HG02840 (cell line): ENCODE results near the gene CGNL1.

Experiments used
- ATAC-seq: cut with Tn5 transposase; IDR thresholded peaks from one replicate; pipeline ENCODE4 v1.9.1; 2021; ENCODE audit warnings: mild to moderate bottlenecking, moderate library complexity, moderate number of reproducible peaks; ENCODE audit not compliant: unreplicated experiment, low FRiP score

The CGNL1 gene, protein sequence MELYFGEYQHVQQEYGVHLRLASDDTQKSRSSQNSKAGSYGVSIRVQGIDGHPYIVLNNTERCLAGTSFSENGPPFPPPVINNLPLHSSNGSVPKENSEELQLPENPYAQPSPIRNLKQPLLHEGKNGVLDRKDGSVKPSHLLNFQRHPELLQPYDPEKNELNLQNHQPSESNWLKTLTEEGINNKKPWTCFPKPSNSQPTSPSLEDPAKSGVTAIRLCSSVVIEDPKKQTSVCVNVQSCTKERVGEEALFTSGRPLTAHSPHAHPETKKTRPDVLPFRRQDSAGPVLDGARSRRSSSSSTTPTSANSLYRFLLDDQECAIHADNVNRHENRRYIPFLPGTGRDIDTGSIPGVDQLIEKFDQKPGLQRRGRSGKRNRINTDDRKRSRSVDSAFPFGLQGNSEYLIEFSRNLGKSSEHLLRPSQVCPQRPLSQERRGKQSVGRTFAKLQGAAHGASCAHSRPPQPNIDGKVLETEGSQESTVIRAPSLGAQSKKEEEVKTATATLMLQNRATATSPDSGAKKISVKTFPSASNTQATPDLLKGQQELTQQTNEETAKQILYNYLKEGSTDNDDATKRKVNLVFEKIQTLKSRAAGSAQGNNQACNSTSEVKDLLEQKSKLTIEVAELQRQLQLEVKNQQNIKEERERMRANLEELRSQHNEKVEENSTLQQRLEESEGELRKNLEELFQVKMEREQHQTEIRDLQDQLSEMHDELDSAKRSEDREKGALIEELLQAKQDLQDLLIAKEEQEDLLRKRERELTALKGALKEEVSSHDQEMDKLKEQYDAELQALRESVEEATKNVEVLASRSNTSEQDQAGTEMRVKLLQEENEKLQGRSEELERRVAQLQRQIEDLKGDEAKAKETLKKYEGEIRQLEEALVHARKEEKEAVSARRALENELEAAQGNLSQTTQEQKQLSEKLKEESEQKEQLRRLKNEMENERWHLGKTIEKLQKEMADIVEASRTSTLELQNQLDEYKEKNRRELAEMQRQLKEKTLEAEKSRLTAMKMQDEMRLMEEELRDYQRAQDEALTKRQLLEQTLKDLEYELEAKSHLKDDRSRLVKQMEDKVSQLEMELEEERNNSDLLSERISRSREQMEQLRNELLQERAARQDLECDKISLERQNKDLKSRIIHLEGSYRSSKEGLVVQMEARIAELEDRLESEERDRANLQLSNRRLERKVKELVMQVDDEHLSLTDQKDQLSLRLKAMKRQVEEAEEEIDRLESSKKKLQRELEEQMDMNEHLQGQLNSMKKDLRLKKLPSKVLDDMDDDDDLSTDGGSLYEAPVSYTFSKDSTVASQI

DNA sequence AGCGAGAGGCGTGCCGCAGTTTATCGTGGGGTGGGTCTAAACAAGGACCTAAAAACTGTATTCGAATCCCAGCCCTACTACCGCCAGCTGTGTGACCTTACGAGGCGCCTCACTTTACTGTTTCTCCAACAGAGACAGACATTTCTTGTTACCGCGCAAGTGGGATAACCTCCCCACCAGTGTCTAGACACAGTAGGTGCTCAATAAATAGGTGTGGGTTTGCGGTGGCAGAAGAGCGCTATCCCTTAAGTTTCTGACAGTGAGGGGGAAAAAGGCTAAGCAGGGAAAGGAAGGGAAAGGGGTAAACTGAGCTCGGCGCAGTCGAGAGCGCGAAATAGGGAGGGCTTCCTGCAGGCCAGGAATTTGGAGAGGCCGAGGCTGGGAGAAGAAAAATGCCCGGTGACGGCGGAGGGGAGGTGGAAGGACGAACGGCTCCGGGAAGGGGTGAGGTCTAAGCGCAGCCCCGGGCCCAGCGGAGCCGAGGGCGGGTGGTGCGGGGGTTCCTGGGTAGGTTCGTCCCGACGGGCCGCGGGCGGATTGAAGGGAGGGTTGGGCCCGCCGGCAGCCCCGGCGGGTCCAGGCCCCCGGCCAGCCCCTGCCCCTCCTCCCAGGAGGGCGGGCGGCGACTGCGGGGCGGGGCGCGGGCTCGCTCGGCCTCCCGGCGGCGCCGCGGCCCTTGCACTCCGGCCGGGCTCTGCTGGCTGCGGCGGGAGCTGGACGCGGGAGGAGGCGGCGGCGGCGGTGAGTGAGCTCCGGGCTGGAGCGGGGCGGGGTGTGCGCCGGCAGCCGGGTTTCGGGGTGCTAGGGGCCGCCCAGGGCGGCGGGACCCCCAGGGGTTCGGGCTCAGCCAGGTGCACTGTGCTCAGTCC, at the start of gene CGNL1:
TSS of gene CGNL1 (plus strand) at position 679 of the 869 bp plus-strand sequence. CDS start 61,495 bp downstream, outside the sequence.
- ATAC-seq: no peak

DNA sequence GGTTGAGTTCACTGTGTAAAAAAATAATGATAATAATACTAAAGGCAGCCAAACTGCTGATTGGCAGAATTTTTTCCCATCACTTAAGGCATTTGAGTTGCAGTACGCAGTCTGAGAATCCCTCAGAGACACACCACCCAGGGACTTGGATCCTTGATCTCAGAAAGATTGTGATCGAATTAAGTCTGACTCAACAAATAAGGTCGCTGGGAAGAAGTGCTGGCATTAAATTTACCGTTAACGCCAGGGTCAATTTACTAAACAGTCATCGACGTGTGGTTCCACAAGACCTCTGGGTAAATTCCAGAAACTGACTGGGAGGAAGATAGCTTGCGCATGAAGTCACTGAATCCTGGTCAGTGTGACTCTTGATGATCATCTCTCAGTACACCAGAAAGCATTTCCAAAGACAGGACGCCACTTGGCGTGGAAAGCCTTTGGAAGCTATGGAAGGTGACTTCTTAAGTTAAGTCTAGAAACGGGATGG, 48.3 kb upstream of the CGNL1 start:
- no peak for ATAC-seq

DNA sequence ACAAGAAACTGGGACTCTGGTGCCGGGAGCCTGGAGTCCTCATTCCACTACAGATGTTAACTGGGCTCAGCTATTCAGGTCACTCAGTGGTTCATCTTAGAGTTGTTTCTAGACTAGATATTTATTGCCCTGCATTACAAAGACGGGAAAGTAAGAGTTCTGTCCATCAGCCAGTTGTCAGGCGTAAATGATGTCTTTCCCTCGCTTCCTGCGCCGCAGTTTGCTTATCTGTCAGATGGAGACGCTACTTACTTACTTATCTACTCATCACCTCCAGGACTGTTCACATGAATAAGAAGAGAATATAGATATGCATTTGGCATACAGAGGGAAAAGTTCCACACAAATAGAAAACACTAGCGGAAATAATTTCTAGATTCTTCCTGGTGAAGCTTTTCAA, 47.8 kb upstream of the CGNL1 start:
- ATAC-seq: no peak

DNA sequence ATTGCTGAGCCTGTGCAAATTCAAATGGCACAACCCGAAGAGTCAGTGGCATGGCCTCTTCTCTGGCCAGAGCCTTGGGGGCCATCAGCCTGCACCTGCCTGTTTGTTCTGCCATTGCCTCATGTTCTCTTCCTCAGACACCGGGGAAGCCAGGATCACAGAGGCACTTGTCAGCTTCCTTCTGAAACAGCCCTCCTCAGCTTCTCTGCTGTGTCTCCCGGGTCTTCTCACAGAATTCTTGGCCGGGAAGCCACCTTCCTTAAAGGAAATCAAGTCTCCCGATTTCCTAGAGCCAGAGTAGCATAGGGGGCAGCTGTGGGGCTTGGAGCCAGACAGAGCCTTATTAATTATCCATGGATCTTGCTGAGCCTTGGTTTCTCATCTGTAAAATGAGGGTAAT, 47.4 kb upstream of the CGNL1 start:
- ATAC-seq: no peak

DNA sequence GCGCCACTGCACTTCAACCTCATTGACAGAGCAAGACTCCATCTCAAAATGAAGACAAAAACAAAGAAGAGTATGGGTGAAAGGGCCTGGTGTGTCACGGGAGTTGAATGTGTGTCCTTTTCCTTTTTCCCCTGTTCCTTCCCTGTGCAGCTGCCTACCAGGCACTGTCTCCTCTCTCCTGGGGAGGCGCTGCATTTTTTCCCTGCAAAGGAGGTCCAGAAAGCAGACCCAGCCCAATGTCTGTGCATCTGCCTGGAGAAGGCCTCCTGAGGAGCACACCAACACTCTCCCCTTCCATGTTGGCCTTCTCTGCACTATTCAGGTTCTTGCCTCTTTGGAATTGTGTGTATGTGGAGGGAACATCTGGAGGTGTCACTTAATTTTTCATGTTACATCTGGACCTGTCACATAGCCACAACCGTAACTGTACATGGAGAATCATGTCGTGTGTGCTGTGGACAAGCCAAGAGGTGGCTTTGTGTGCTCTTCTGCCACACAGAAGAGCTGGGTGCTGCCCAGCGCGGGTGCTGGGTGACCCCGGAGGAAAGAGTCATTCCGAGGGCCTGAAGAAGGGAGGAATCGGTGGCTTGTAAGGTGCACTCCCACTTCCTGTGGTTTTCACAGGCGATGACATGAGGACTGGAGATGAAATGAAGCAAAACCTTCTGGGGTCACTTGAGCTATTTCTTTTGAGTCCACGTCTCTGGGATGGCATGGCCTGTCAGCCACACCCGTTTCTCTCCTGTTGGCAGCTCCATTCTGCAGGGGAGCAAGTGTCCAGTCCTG, 46.5 kb upstream of the CGNL1 start:
- ATAC-seq: no peak

DNA sequence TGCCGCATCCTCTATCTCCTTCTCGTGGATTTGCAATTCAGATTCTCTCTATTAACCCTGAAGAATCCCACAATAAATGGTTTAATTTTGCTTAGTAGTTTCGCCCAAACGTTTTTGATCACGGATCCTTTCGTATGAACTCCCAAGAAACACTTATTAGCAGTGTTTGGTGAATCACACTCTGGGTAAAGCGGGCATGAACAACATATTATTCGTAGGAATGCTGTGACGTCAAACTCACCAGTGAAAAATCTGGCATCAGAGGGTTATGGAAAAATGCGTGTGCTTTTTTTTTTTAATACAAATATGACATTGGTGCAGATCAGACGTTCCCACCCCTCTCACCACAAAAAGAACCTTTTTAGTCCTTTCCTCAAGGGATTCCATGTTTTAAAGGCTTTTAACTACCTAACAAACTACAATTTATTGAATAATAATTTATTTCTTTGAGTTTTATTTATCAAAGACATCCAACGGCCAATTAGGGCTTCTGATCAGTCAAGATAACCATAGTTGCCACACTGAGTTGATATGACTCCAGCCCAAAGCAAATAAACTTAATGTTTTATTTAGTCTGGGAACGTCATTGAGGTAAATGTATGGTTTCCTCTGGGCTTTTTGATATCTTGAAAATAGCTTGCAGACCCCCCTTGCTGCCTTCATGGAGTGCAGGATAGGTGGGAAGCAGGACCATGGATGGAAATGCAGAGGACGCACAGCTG, 45.5 kb upstream of the CGNL1 start:
- ATAC-seq: no peak

DNA sequence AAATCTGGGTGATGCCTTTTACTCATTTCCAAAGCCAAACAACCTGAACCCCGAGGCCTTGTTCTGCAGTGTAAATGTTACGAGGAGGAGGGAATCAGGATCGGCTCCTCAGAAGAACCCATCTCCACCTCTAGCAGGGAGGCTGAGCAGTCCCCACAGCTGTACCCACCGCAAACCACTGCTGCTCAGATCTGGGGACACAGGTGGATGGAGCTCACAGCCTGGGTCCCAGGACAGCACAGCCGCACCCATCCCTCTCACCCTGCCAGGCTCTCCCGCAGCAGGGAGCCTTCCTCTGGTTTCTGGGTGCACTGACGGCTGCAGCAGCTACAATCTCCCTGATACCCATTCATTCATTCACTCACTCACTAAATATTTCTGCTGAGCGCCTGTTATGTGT, 44.0 kb upstream of the CGNL1 start:
- ATAC-seq: no peak

DNA sequence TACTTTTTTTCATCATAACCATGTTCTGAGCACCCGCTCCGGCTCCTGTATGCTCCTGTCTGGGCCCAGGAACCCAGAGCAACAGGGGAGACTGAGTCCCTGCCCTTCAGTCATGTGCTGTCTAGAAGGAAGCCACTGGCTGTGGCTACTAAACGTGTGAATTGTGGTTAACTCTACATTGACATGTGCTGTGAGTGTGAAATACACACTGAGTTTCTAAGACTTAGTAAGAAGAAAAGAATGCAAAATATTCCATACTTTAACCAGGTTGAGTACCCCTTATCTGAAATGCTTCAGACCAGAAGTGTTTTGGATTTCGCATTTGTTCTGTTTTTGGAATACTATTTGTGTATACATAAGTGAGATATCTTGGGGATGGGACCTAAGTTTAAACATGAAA, 42.8 kb upstream of the CGNL1 start:
- no peak for ATAC-seq

DNA sequence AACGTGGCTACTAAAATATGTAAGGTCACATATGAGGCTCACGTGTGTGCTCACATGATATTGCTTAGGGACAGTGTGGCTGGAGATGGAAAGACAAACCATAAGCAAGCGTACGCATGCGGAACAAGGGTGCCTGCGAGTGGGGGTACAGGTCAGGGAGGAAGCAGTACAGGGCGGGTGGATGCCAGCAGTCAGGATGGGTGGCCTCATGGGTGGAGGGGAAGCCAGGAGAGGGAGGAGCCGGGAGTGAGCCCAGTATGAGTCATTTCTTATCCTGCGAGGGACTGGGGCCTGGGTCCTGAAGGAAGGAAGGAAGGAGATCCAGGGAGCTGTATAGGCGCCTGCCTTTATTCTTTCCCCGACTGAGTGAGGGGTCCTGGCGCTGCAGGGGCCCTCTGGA, 42.0 kb upstream of the CGNL1 start:
- ATAC-seq: no peak

DNA sequence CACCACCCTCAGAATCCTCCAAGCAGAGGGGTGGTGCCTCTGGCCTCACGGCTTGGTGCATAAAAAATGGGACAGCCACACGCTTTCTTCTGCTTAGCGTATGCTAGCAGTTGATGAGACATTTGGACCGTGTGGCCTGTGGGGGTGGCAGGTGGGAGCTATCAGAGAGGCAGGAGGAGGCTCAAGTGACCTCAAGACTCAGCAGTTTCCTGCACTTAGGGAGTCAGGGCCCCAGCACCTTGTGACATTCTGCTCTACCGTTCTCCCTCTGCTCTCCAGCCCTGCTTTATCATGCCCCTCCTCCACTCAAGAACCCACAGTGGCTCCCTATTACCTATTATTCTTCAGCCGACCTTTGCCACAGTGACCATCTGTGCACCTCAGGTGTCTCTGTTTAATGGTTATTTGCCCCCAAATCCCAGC, 41.0 kb upstream of the CGNL1 start:
- ATAC-seq: no peak

DNA sequence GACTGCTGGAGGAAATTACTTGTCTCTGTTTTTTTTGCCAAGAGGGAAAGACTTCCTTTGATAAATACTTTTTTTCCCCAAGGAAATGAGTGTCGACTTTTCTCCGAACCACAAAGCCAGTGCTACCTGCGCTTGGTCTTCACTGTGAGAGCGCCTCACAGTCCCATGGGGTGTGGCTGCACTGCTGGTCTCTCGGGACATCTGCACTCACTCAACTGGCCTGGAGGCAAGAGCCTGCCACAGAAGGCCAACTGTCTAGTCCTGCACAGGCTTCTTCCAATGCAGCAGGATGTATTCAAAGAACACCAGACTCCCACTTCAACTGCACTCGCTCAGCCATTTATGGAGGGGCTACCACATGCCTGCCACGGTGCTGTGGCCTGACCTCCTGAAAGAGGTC, 40.6 kb upstream of the CGNL1 start:
- no peak for ATAC-seq

DNA sequence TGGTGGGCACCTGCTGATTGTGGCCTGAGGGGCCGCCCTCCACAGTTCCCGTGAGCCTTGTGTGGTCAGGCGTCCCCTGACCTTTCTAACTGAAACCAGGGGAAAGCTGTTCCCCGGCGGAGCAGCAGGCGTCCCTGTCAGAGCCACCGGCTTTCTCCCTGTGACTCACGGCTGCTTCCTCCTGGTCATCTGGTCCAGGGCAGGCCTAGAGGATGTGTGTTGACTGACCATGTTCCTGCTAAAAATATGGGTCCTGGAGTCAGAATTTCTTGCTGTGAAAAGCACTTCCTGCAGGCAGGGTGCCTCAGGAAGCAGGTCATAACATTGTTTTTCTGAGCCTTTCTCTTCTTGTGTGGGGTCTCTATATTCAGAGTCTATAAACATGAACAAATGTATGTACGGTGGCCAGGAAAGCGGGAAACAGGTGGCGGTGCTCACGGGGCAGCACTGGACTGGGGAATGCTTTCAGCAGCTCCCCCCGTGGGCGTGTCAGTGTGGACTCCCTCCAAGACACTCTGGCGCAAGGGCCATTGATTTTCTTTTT, 38.4 kb upstream of the CGNL1 start:
- ATAC-seq: no peak

DNA sequence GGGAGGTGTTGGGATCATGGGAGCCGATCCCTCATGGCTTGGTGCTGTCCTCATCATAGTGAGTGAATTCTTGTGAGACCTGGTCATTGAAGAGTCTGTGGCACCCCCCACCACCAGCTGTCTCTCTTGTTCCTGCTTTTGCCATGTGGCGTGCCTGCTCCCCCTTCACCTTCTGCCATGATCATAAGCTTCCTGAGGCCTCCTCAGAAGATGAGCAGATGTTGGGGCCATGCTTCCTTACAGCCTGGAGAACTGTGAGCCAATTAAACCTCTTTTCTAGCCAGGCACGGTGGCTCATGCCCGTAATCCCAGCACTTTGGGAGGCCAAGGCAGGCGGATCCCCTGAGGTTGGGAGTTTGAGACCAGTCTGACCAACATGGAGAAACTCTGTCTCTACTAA, 37.0 kb upstream of the CGNL1 start:
- ATAC-seq: no peak

DNA sequence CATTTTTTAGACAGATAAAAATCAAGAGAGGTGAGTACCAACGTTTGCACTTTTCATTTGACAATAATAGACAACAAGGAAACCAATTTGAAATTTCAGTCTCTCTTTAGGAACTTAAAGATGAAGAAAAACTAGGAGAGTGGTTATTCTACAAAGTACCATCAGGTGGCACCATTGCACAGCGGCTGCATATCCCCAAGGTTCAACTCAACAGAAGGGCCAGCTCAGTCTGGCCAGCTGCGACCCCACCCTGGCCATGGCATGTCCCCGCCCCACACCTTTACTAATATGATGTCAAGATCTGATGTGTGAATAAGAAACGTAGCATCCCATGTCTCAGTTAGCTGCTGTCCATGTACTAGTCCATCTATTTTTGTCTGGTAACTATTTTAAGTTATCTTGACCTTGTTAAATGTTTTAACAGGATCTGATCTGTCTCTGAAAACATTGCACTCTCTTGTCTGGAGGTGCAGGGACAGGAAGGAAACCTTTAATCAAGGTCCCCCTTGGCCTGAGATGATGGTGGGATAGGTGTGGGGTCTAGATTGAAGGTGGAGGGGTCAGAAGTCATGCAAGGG, 35.5 kb upstream of the CGNL1 start:
- ATAC-seq: no peak

DNA sequence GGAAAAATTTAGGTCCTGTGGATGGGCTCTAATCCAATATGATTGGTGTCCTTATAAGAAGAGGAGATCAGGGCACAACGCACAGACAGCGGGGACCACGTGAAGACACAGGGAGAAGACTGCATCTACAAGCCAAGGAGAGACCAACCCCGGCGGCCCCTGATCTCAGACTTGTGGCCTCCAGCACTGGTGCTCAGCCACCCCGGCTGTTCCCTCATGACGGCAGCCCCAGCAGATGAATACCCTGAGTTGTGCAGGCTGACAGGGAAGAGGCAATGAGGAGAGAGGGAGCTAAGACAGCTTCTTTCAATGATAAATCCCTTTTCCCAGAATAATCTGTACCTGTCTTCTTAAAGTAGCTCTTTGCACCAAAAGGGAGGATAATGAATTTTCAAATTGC, 33.3 kb upstream of the CGNL1 start:
- no peak for ATAC-seq

DNA sequence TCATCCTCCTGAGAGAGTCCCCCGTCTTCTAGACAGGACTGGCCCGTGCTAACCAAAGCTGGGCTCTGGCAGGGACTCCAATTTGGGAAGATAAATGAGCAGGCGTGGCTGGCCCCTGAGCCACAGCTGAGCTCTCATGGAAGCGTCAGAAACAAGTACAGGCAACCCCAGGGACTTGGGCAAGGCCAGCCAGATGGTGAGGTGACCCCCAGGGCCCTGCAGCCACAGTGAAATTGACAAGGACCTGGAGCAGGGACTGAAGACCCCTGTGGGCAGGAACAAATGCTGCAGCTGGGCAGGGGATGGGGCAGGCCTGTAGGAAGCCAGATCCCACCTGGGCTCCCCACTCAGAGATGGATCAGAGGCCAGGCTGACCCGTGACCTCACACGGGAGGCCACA, 32.8 kb upstream of the CGNL1 start:
- no peak for ATAC-seq

DNA sequence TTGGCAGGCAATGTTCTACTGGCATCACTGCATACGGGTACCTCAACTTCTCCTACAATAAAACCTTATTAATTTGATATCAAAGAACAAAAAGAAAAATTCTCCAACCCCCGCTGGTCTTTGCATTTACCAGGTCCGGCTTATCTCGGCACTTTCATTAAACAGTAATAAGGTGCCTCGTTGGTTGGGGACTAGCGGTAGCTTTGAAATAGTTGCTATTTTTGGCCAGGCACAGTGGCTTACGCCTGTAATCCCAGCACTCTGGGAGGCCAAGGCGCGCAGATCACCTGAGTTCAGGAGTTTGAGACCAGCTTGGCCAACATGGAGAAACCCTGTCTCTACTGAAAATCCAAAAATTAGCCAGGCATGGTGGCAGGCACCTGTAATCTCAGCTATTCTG, 32.0 kb upstream of the CGNL1 start:
- no peak for ATAC-seq

DNA sequence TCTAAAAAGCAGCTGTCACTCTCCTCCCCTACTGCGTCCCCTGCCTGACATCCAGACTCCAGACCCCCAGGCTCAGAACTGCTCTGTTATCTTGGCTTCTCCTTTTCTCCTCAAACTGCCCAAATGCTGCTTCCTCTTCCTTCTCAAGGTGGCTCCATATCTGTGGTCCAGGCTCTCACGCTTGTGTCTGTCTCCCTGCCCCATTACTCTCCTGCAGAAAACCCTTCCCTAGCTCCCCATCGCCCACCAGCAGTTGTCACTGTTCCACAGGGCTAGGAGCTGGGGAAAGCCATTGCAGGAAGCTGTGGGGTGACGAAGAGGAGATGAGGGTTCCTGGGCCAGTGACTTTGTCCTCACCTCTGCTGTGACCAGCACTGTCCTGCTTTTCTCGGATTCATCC, 30.7 kb upstream of the CGNL1 start:
- ATAC-seq: no peak
